Measurements from ENCODE around the gene RABL6.
"Not testable (repeated sequence)": the region's sequence is repeated elsewhere in the genome, so short reads cannot be mapped to it uniquely, and the experiment has no call there.

RABL6 gene

DNA sequence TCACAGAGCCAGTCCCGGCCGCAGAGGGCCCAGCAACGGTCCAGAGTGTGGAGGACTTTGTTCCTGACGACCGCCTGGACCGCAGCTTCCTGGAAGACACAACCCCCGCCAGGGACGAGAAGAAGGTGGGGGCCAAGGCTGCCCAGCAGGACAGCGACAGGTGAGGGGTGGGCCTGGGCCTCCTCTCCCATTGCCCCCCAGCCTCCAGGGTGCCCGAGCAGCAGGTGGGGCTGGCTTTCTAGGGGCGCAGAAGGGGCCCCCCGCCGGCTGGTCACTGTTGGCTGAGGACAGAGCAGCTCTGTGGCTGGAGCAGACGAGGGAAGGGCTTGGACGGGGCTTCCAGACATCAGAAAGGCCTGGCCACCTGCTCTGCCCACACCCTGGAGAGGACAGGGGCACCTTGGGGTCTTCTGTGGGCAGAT is 30.1 kb downstream of the RABL6 start:
- not testable (repeated sequence) for DNase-seq

DNA sequence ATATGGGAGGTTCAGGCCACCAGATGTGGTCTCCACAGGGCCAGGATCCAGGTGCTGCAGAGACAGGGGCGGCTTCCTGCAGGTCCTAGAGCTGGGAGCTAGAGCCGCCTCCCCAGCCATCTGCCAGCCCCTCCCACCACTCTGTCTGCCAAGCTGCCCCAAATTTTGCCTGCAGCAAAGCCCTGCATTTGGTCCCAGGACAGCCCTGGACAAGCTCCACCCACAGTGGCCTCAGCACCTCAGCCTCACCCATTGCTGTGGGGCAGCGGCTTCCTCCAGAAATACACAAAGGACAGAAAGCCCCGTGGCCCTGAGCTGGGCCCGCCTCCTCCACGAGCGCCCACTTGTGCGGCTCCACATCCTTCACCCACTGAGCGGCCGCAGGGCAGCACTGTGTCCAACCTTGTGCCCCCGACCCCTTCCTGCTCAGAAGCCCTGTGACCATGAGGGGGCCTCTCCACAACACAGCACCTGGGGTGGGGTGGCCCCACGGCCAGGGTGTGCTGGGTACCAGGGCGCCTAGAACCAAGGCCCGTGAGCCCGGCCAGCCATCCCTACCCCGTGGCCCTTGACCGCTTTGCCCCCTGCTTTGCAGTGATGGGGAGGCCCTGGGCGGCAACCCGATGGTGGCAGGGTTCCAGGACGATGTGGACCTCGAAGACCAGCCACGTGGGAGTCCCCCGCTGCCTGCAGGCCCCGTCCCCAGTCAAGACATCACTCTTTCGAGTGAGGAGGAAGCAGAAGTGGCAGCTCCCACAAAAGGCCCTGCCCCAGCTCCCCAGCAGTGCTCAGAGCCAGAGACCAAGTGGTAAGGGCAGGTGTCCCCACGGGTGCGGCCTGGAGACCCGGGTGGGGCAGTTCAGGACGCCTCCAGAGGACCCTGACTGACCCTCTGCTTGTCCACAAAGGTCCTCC is 30.8 kb downstream of the RABL6 start:
- no peak for DNase-seq

DNA sequence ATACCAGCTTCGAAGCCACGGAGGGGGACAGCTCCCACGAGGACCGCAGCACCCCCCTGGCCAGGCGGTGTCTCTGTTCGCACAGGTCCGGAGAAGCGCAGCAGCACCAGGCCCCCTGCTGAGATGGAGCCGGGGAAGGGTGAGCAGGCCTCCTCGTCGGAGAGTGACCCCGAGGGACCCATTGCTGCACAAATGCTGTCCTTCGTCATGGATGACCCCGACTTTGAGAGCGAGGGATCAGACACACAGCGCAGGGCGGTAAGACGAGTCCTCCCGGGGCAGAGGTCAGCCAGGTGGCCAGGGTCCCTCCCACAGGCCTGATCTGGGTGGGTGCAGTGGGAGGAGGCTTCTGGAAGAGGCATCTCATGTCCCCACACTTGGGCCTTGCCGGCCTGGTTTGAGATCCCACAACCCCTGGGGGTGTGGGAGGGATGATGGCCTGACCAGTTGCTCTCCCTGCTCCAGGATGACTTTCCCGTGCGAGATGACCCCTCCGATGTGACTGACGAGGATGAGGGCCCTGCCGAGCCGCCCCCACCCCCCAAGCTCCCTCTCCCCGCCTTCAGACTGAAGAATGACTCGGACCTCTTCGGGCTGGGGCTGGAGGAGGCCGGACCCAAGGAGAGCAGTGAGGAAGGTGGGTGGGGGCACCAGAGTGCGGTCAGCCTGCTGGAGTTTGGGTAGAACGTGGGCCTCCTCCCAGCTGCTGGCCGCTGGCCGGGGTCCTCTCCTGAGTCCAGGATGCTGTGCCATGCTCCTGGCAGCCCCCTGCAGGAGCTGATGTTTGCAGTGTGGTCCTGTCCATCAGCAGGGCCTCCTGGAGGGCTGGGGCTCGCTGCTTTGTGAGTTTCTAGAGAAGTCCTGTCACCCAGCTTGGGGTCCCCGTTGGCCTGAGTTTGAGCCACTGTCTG is 31.7 kb downstream of the RABL6 start:
- no peak for DNase-seq

DNA sequence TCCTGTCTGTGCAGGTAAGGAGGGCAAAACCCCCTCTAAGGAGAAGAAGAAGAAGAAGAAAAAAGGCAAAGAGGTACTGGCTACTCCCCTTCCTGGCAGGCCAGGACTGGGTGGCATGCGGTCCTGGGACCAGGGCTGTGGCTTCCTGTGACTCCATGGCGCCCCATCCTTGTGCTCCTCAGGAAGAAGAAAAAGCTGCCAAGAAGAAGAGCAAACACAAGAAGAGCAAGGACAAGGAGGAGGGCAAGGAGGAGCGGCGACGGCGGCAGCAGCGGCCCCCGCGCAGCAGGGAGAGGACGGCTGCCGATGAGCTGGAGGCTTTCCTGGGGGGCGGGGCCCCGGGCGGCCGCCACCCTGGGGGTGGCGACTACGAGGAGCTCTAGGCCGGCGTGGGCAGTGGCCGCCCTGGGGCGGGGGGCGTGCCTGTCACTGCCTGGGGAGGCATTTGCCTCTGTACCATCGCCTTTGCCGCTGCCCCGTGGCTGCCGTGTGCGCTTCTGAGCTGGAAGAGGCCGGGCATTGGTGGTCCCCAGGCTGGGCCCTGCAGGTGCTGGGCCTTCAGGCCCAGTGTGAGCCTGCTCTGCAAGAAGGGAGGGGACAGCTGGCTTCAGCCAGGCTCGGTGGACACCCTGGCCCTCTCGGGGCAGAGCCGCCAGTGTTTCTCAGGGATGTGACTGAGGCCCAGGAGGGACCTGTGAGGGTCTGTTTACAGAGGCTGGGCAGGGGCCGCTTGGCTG is 32.6 kb downstream of the RABL6 start:
- no peak for DNase-seq

DNA sequence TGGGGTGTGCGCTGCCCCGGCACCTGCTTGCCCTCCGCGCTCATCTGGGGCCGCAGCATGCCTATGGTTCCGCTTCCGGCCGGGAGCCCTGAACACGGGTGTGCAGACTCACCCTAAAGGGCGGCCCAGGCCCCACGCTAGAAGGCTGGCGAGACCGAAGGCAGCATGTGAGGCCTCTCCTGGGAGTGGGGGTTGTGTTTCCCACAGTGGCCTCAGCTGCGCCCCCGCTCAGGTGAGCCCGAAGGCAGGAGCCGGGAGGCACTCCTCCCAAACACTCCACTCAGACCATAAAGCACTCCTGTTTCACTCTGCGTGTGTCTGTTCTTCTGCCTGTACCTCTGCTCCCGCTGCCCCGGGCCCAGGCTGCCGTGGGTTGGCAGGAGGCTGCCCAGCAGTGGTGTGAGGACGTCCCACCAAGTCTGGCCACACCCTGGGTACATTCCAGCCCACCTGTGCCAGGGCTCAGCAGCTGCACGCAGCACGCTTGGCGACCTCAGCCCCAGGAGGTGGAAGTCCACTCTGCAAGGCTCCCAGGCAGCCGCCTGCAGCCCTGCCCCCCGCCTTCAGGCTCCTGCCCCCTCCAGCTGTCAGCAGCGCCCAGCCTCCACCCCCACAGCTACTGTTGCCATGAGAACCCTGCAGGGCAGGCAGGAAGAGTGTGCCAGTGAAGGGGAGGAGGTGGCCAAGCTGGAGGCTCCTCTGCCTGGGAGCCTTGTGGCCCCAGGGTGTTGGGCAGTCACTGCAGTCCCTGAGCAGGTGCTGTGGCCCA is 33.3 kb downstream of the RABL6 start:
- DNase-seq, result no peak

DNA sequence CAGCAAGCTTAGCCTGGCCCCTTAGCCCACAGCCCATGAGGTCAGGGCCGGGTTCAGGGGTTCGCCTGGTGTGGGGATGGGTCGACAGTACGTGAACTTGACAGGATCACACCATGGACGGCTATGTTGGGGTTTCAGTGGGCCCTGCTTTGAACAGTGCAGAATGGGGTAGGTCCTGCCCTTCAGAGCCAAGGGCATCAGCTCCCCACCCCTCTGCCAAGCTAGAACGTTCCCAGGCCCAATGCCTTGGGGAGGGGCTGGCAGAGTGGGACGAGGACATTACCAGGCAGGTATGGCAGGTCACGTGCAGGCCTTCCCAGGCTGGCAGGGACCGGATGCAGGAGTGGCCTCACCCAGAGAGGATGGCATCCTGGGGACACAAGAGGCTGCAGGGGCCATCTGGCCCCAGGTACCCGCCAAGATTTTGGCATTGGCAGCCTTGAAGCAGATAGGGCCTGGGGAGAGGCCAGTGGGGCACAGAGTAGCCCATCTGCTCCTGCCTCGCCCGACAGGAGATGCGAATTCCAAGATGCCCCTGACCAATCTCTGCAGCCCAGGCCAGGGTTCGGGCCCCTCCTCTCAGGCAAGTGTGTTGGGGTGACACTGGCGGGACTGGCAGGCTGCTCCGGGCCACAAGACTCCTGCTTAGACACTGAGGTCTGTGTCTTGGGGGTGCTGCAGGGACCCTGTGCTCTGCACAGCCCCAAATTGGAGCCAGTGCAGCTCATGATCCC is 34.1 kb downstream of the RABL6 start:
- DNase-seq, result not testable (repeated sequence)

DNA sequence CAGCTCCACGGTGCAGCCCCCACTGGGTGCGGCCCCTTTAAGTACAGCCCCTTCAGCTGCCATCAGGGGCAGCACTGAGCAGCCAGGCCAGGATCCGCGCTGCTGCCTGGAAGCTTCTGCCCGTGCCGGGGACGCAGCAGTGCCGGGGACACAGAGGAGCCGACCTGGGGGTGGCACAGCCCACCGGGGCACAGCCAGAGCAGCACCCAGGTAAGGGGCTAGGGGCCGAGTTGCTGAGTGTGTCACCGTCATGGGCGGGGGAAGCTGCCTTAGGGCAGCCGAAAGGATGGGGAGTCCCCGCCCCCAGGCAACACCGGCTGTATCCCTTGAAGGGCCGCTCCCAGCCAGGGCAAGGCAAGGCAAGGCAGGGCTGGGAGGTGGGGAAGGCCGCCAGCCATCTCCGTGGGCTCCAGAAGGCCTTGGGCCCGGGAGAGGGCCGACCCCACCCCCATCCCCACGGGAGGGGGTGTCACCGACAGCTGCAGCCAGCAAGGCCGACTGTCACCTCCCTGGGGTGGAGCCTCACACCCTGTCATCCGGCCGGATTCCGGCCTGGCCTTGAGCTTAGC is 34.7 kb downstream of the RABL6 start, which contains the start of gene AJM1:
TSS of gene AJM1 (plus strand) at position 99 of the 569 bp plus-strand sequence. CDS start 1,937 bp downstream, outside the sequence.
- DNase-seq, result peak; percentile 85

DNA sequence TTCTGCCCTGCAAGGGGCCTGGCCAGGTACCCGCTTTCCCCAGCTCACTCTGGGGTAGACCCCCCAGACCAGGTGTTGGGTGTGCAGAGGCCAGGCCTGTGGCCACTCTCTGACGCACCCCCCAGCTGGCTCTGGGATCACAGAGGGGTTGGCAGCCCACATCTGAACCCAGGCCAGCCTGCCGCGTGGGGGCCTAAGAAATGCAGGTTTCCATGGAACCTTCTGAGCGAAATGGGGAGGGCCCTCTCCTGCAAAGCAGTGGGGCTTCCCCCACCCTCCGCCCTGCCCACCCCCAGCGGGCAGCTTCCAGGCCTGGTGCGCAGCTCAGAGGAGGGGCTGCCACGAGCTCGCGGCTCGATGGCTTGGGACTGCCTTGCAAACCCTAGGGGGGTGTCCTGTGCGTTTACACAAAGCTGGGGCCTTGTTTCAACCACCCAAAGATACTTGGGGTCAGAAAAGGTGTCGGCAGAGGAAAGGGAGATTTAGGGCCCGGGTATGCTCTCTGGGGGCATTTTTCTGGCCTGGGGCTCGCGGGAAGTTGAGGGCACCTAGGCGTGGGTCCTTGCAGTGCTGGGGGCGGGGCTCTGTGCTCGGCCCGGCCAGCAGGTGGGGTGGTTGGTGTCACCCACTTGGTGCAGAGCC is 35.5 kb downstream of the RABL6 start:
- DNase-seq, result not testable (repeated sequence)

DNA sequence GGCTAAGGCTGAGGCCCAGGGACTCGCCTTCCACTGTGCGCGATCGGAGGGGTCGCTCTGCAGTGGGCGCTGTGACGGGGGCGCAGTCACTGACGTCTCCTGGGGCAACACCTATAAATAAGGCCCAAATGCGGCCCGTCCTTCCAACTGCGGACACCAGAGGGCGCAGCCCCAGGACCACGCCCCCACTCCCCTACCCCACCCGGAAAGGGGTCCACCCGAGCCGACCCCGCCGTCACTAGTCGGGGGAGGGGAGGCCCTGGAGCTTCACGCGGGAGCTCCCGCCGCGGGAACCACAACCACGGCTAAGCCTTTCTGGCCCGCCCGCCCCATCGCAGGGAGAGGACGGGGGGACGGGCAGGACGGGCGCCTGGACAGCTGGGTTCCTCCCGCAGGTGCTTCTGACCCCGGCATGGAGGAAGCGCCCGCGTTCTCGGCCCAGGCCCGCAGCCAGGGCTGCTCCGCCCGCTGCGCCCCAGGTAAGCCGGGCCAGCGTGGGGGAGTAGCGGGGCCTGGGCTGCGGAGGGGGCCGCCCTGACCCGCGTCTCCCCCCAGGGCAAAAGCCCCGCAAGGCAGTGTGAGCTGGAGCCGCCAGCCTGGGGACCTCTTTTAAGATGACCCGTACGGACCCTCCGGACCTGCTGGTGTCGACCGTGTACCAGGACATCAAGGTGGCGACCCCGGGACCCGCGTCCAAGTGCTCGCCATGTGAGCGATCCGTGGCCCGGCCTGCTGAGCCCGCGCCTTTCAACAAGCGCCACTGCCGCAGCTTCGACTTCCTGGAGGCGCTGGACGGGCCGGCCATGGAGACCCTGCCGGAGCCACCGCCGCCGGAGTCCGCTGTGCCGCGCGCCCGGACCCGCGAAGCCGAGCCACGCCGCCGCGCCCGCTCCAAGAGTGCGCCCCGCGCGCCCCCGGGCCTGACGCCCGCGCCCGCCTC is 36.3 kb downstream of the RABL6 start:
- DNase-seq, result peak; percentile 65

DNA sequence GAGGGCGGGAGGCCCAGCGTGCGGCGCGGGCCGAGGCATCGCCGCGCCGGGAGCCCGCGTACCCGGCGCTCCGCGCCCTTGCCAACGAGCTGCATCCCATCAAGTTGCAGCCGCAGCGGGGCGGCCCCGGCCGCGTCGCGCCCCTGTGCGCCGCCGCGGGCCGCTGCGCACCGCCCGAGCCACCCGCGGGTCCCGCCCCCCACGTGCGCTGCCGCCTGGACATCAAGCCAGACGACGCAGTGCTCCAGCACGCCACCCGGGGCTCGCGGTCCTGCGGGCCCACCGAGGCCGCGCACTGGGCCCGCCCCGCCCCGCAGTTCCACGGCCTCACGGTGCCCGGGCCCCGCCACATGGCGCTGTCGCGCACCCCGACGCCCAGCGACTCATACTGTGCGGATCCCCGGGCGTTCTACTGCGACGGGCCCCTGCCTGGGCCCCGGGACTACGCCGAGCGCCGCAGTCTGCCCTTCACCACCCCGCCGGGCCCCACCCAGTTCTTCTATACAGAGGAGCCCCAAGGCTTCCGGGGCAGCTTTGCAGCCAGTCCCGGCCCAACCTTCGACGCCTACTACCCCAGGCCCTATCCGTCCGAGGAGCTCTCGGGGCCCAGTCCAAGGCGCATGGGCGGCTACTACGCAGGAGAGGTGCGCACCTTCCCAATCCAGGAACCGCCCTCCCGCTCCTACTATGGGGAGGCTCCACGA is 37.2 kb downstream of the RABL6 start:
- DNase-seq, result no peak

DNA sequence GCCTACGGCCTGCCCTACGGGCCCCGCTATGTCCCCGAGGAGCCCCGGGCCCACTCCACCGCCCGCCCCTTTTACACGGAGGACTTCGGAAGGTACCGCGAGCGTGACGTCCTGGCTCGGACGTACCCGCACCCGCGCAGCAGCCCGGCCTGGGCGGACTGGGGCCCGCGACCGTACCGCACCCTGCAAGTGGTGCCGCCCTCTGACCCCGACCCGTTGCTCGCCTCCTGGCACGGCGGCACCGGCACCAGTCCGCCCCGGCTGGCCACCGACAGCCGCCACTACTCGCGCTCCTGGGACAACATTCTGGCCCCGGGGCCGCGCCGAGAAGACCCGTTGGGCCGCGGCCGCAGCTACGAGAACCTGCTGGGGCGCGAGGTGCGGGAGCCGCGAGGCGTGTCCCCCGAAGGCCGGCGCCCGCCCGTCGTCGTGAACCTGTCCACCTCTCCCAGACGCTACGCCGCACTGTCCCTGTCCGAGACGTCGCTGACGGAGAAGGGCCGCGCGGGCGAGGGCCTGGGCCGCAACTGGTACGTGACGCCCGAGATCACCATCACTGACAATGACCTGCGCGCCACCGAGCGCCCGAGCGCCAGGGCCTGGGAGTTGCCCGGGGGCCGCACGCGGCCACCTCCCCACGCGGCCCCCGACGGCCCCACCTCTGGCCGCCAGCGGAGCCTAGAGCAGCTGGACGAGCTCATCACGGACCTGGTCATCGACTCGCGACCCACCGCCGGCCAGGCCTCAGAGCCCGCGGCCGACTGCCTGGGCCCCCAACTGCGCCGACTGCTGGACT is 37.9 kb downstream of the RABL6 start:
- DNase-seq, result no peak

DNA sequence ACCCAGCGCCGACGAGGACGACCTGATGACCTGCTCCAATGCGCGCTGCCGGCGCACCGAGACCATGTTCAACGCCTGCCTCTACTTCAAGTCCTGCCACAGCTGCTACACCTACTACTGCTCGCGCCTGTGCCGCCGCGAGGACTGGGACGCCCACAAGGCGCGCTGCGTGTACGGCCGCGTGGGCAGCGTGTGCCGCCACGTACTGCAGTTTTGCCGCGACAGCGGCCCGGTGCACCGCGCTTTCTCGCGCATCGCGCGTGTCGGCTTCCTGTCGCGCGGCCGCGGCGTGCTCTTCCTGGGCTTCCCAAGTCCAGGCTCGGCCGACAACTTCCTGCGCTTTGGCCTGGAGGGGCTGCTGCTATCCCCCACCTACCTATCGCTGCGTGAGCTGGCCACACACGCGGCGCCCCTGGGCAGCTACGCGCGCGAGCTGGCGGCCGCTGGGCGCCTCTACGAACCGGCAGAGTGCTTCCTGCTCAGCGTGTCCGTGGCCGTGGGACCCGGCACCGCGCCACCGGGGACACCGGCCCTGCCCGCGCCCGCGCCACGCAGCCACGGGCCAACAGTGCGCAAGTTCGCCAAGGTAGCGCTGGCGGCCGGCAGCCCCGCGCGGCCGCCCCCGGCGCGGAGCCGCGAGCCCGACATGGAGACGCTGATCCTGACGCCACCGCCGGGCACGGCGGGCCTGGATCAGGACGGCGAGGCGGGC is 38.8 kb downstream of the RABL6 start:
- no peak for DNase-seq

DNA sequence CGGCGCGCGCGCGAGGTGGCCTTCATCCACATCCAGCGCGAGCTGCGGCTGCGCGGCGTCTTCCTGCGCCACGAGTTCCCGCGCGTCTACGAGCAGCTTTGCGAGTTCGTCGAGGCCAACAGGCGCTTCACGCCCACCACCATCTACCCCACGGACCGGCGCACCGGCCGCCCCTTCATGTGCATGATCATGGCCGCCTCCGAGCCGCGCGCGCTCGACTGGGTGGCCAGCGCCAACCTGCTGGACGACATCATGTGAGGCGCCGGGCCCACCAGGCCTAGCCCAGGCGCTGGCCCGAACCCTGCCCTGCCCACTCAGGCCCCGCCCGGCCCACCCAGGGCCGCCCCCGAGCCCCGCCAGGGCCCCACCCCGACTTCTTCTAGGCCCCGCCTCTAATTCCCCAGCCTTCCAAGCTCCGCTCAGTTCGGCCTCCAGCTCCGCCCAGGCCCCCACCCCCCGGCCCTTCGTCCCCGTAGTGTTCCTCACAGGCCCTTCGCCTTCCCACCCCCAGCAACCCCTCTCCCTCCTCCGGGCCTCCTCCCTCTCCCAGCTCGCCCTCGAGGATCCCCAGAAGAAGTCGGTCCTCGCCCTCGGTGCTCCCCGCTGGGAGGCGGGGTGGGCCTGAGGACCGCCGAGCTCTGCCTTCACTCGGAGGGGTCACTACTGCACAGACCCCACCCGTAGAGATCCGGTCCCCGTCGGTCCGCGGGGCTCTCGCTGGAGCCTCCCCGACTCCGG is 39.5 kb downstream of the RABL6 start:
- peak; percentile 21 for DNase-seq

DNA sequence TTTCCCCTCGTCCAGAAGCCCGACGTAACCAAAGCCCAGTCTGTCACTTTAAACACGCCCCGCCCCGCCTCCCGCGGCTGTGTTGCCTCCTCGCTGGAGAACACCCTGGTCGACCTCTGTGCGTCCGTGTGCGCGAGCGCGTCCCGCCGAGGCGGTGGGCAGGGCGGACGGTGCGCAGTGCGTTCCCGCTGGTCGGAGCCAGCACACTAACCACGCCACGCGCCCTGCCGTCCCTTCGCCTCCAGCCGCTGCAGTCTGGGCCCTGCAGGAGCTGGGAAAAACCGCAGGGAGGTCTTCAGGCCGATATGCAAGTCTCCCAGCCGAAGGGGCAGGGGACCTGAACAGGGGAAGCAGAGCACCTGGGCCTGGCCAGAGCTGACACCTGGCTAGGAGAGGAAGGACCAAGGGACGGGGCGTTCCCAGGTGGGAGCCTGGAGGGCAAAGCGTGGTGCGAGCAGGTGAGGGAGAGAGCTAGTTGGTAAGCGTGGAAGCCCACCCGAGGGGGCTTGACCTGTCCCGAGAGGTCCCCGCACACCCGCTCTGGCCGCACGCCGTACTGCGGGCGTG is 40.2 kb downstream of the RABL6 start:
- peak; percentile 75 for DNase-seq

DNA sequence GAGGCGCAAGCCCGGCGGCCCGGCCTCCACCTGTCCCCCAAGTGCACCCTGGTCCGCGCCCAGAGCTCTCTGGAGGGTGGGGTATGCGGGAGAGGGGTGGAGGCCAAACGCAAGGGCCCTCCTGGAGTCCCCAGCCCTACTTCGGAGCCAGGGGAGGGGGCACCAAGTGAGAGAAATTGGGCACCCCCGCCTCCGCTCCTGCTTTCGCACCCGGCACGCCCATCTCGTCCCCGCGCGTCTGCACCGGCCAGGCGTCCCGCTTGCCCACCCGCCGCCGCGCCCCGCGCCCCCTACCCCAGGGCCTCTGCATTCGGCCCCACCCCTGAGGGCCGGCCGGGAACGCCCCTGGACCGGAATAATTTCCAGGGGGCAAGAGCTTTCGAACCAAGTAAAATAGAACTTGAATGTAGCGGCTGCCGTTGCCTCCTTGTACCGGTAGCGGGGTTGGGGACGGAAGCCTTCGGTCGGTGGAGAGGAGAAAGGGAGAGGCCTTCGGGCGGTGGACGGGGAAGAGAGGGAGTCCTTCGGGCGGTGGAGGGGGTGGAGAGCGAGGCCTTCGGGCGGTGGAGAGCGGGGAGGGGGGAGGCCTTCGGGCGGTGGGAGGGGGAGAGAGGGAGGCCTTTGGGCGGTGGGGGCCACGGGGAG is 40.8 kb downstream of the RABL6 start:
- DNase-seq, result peak; percentile 36
